HG02852 (cell line): ENCODE data around the gene TPK1.
"Not testable (repeated sequence)": the region's sequence is repeated elsewhere in the genome, so short reads cannot be mapped to it uniquely, and the experiment has no call there.

Experiments used
- ATAC-seq: cut with Tn5 transposase; IDR thresholded peaks from one replicate; pipeline ENCODE4 v1.9.1; 2021; ENCODE audit warnings: mild to moderate bottlenecking, moderate library complexity; ENCODE audit not compliant: unreplicated experiment

Gene TPK1

DNA sequence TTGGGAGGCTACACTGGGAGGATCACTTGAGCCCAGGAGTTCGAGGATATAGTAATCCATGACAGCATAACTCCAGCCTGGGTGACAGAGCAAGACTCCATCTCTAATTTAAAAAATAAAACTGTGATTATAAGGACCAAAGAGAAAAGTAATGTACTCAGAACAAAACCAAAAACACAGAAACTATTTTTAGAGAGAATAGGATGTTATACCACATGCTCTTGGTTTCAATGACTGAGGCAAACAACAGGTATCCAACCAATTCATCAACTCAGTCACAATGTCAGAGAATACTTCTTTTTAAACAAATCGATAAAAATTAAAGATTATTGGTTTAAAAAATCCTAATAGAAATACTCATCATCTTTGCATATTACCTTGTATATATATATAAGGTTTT, 186.7 kb downstream of the TPK1 start:
- no peak for ATAC-seq

DNA sequence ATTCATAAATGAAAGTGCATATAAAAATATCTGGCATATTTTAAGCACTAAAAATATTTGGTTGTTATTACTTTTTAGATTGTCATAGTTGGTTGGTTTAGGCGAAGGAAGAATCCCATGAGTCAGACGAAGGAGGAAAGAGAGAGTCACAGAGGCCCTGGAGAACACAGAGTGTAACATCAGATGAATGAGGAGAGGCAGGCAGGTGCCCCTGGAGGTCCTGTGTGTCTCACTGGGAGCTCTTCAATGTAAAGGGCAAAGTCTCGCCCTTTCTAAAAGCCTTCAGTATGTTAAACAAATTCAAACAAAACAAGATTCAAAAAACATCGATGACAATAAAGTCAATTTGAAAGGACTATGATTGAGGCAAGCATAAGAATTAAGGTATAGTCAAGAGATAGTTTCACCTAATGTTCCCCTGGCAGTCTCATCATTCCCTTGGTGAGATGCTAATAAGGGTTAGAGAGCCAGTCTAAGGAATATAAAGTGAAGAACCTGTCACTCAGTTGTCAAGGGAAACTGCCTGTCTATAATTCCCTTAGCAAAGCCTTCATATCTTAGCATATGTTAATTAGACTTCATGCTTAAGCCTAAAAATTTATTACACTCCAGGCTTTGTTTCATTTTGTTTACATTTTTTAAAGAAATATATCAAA, 194.3 kb downstream of the TPK1 start:
- no peak for ATAC-seq

DNA sequence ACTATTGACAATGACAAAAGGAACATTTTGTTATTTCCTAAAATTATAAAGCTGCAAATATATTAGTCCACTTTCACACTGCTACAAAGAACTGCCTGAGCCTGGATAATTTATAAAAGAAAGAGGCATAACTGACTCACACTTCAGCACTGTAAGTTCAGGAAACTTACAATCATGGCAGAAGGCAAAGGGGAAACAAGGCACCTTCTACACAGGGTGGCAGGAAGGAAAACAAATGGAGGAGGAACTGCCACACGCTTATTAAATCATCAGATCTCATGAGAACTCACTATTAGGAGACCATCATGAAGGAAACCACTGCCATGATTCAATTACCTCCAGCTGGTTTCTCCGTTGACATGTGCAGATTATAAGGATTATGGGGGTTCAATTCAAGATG, 203.1 kb downstream of the TPK1 start:
- ATAC-seq, result no peak

GRCh38 chr7:144629598-144629997, 206.3 kb downstream of the TPK1 start:
- ATAC-seq, result no peak

DNA sequence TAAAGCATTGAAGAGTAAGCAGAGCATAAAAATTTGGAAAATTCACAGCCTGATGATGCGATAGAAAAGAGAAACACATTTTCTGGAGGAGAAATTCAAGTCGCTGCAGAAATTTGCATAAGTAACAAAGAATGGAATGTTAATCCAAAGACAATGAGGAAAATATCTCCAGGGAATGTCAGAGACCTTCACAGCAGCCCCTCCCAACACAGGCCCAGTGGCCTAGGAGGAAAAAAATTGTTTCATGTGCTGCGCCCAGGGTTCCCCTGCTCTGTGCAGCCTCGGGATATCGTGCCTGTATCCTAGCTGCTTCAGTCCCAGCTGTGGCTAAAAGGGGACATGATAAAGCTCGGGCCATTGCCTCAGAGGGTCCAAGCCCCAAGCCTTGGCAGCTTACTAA, 206.8 kb downstream of the TPK1 start:
- no peak for ATAC-seq

- ATAC-seq, result no peak
Measured at GRCh38 chr7:144628176-144628575, 207.7 kb downstream of the TPK1 start.

DNA sequence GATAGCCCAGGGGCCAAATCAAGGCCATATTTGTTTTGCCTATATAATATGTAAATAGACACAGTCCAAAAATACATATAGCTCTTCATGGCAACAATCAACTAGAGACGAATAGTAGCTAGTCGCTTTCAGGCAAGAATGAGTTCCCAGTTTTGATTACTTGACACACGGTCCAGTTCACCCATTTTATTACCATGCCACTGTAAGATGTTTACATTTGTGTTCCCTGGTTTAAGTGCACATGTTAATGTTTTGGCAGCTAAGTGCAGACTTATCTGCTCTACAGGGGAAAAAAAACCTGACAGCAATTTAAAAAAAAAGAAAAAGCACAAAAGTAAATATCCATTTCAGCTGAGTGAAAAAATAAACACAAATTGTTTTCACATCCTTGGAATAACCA, 213.1 kb downstream of the TPK1 start:
- no peak for ATAC-seq

DNA sequence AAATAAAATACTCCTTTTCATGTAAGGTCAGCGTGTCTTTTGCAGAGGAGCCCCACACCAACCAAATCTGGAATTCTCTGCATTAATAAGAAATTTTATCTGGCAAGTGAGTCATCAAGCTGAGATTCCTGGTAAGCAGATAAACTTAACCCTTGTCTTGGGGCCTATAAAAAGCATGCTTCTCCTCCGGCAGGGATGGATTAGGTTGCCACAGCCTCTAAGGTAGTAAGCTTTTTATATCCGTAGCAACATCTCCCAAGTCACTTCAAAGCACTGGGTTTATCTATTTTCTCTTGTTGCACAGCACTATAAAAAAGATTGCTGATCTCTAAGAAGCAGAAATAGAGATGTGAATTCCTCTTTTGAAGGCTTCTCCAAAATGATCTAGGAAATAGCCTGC, 229.6 kb downstream of the TPK1 start:
- no peak for ATAC-seq

GRCh38 chr7:144596953-144597352, 238.9 kb downstream of the TPK1 start:
- no peak for ATAC-seq

- no peak for ATAC-seq
Measured at GRCh38 chr7:144594580-144594979, 241.3 kb downstream of the TPK1 start.

GRCh38 chr7:144588559-144589051, 247.2 kb downstream of the TPK1 start:
- ATAC-seq, result no peak

GRCh38 chr7:144587701-144588100, 248.2 kb downstream of the TPK1 start:
- ATAC-seq, result no peak

- ATAC-seq, result no peak
Measured at GRCh38 chr7:144584726-144585125, 251.1 kb downstream of the TPK1 start.

DNA sequence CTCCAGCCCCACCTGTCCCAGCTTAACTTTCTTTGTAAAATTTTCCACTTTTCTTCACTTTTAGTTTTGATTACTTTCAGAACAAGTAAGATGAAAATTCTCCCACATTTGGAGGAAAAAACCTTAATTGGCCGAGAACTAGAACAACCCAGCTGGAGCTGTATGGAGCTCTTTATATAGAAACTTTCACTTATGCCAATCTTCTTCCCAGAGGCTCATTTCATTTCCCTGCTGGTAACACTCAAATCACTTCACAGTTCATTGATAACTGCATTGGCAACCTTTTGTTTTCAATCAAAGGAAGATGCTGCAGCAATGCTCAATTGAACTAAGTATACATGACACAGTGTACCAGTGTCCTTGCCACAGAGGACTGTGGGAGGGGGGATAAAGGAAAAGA, 256.2 kb downstream of the TPK1 start:
- ATAC-seq, result no peak

DNA sequence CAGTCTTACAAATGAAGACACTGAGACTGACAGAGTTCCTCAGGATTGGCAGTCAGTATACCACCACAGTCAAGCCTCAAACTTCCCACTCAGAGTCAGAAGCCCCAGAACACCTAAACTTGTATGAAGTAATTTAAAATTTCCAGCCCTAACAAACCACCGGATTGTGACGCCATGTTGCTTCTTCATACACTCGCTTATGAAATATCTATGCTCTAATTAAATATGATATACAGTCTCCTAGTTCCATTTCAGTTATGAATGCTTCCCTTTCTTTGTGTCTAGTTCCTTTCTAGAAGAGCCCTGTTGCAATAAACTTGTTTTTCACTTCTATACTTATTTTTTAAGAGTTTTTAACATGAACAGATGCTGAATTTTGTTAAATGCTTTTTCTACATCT, 260.4 kb downstream of the TPK1 start:
- ATAC-seq, result no peak

DNA sequence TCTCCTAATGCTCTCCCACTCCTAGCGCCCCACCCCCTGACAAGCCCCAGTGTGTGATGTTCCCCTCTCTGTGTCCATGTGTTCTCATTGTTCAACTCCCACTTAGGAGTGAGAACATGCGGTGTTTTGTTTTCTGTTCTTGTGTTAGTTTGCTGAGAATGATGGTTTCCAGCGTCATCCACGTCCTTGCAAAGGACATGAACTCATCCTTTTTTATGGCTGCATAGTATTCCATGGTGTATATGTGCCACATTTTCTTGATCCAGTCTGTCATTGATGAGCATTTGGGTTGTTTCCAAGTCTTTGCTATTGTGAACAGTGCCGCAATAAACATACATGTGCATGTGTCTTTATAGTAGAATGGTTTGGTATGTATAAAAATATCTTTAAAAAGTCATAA, 261.1 kb downstream of the TPK1 start:
- ATAC-seq, result not testable (repeated sequence)

DNA sequence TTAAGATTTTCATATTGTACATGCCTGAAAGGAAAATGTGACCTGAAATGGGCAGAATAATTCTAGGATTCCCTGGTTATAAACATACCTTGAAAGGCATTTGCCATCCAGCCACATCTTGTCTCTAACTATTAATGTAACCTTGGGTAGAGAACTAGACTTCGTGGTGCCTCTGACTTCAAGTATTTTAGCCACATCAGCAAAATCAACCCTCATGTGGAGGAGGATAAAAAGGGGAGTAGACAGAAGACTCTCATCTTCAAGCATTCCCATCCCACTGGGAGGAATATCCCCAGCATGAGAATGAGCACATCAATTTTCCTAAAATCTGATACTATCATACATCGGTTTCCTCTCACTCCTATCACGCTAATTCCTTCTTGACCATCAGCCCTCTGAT, 267.6 kb downstream of the TPK1 start:
- no peak for ATAC-seq

- no peak for ATAC-seq
Measured at GRCh38 chr7:144565586-144565985, 270.3 kb downstream of the TPK1 start.

GRCh38 chr7:144549861-144550260, 286.0 kb downstream of the TPK1 start:
- no peak for ATAC-seq

- no peak for ATAC-seq
Measured at GRCh38 chr7:144548556-144548955, 287.3 kb downstream of the TPK1 start.

DNA sequence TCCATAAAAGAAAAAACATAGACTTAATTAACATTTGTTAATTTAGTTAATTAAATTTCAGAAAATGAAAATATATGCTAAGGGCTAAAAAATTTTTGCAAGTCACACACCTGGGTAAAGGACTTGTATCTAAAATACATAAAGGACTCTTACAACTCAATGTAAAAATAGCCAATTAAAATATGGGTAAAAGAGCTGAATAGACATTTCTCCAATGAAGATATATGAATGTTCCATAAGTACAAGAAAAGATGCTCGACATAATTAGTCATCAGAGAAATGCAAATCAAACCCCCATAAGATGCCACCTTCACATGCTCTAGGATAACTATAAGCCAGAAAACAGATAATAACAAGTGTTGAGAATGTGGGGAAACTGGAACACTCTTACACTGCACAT, 288.0 kb downstream of the TPK1 start:
- no peak for ATAC-seq

DNA sequence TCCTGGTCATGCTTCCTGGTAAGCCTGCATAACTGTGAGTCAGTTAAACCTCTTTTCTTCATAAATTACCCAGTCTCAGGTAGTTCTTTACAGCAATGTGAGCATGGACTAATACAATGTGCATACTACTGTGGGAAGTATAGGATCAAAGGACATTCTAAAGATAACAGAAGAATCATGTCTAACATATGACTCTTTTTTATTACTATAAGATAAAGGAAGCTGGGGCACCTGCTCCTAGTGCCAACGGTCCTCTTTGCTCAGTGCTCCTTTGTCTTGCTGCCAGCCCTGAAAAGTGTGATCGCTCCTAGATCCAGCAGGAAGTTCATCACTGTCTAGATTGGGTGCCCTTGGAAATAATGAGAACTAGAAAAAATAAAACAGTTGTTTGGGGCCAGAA, 289.1 kb downstream of the TPK1 start:
- no peak for ATAC-seq

DNA sequence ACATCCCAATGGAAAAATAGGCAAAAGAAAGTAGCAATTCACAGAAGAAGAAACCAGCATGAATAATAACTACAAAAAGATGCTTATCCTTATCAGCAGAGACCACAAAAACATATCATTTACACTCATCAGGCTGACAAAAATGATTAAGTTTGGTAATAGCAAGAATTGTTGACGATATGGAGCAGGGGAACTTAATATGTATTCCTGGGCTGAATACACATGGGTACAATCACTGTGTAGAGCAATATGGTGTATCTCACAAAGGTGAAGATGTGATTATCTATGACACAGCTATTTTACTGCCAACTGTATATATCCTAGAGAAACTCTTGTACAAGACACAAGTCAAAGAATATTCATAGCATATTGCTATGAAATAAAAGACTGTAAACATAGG, 290.5 kb downstream of the TPK1 start:
- no peak for ATAC-seq
